Tibial nerve (tissue), 4 donors: Measurements from ENCODE around the gene SLC6A13.

Experiments used
- EP300 ChIP-seq, 2 donors: sonication (generic); formaldehyde crosslinking; IDR thresholded peaks; one replicate each; pipeline ENCODE4 v1.6.1; 2017; ENCODE audit warnings: antibody characterized with exemption in 2 of 2, mild to moderate bottlenecking in 1 of 2
- POLR2A ChIP-seq, 2 donors: fragments of 450-650 bp; IDR thresholded peaks; one replicate each; pipeline ENCODE4 v1.6.1; 2017; ENCODE audit warnings: antibody characterized with exemption in 2 of 2, mild to moderate bottlenecking in 2 of 2, moderate library complexity in 2 of 2
- TF ChIP-seq, protein P1 (sequence below), 5 experiments: fragments of 200-600 bp in 3 of 5; fragments of 450-650 bp in 2 of 5; sonication (generic) in 3 of 5; IDR thresholded peaks; one replicate each; pipeline ENCODE4 v1.5.1; 2016 to 2019; ENCODE audit warnings: antibody characterized with exemption in 5 of 5, mild to moderate bottlenecking in 3 of 5, moderate library complexity in 2 of 5

DNA sequence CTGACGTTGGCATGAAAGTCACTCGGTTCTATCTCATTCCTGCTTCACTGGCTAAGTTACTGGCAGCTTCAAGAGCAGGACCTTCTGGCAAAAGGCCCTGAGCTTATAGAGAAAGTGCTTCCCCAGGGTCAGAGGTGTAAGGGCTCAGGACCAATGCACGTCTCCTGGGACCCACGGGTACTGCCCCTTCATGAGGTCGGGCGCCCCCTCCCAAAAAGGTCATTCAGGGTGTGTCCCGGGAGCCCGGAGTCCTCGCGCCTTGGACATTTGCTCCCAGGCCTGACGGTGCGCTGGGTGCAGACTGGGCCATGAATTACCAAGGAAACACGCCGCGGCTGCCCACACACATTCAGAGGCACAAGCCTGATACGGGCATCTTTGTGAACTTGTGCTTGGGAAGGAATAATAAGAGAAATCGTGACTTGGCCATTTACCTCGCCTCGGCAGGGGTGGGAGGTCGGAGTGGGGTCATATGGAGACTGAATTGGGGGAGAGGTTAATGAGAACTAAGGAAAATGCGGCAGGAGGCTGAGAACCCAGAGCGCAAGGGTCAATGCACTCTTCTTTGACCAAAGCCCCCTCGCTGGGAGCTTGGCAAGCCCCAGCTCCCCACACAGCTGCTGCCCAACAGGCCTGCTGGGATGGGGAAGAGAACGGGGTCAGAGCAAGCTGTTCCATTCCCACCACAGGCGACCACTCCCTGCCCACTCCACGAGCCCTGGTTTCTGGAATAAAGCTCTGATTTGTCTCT, 33.0 kb downstream of the SLC6A13 start:
- TF ChIP-seq POLR2A (IDR thresholded peaks at IDR 0.05): no peak
- TF ChIP-seq, protein P1, sequence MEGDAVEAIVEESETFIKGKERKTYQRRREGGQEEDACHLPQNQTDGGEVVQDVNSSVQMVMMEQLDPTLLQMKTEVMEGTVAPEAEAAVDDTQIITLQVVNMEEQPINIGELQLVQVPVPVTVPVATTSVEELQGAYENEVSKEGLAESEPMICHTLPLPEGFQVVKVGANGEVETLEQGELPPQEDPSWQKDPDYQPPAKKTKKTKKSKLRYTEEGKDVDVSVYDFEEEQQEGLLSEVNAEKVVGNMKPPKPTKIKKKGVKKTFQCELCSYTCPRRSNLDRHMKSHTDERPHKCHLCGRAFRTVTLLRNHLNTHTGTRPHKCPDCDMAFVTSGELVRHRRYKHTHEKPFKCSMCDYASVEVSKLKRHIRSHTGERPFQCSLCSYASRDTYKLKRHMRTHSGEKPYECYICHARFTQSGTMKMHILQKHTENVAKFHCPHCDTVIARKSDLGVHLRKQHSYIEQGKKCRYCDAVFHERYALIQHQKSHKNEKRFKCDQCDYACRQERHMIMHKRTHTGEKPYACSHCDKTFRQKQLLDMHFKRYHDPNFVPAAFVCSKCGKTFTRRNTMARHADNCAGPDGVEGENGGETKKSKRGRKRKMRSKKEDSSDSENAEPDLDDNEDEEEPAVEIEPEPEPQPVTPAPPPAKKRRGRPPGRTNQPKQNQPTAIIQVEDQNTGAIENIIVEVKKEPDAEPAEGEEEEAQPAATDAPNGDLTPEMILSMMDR (IDR thresholded peaks at IDR 0.05): no peak
- TF ChIP-seq EP300 (IDR thresholded peaks at IDR 0.05): no peak
